Lung (tissue), 12 donors: ENCODE results near the gene CWC22. TPM values are rescaled to one million over a fixed set of nuclear protein-coding genes. Genes with fewer than 3 reads are reported as not detected.

Source experiments
- ATAC-seq: fragments of 200-7000 bp; cut with Tn5 transposase; one replicate; pipeline ENCODE4 v1.9.1; 2020; ENCODE audit warnings: moderate number of reproducible peaks; ENCODE audit not compliant: insufficient read depth, low FRiP score
- DNase-seq, 3 donors: peaks; one replicate each; pipeline ENCODE4 v3.0.0-alpha.2; 2013 to 2017
- H3K27ac ChIP-seq, 2 donors: one replicate each; pipeline ENCODE4 v1.5.1; 2013; ENCODE audit warnings: mild to moderate bottlenecking in 2 of 2, moderate library complexity in 2 of 2, control low read depth in 1 of 2, inconsistent platforms in 1 of 2, low read depth in 1 of 2, low read length in 1 of 2
- H3K27me3 ChIP-seq, 3 donors: one replicate each; pipeline ENCODE4 v1.5.1; 2013; ENCODE audit warnings: low read length in 2 of 3; ENCODE audit not compliant: control insufficient read depth in 3 of 3, insufficient read depth in 3 of 3
- H3K36me3 ChIP-seq, 4 donors: one replicate each; pipeline ENCODE4 v1.5.1; 2013; ENCODE audit warnings: low read length in 4 of 4, mild to moderate bottlenecking in 1 of 4, moderate library complexity in 1 of 4; ENCODE audit not compliant: control insufficient read depth in 4 of 4, insufficient read depth in 4 of 4
- H3K4me1 ChIP-seq, 5 donors: one replicate each; pipeline ENCODE4 v1.5.1; 2013; ENCODE audit warnings: low read length in 5 of 5, mild to moderate bottlenecking in 2 of 5, moderate library complexity in 1 of 5; ENCODE audit not compliant: control insufficient read depth in 5 of 5, insufficient read depth in 5 of 5
- H3K4me3 ChIP-seq: one replicate; pipeline ENCODE4 v1.5.1; 2013; ENCODE audit warnings: mild to moderate bottlenecking, control low read depth, moderate library complexity
- H3K9ac ChIP-seq, 2 donors: one replicate each; pipeline ENCODE4 v1.5.1; 2013; ENCODE audit warnings: low read length in 2 of 2, control low read depth in 1 of 2; ENCODE audit not compliant: insufficient read depth in 1 of 2
- H3K9me3 ChIP-seq, 4 donors: one replicate each; pipeline ENCODE4 v1.5.1; 2013; ENCODE audit warnings: low read length in 3 of 4, mild to moderate bottlenecking in 1 of 4, moderate library complexity in 1 of 4; ENCODE audit not compliant: control insufficient read depth in 4 of 4, insufficient read depth in 3 of 4
- CTCF ChIP-seq: IDR thresholded peaks from 2 replicates; pipeline ENCODE4 v1.5.1; 2012; ENCODE audit warnings: mild to moderate bottlenecking; ENCODE audit errors: control extremely low read depth, extremely low read depth
- WGBS, 2 donors: extraction: QIAGEN DNeasy Blood & Tissue Kit; methylation state at CpG; one replicate each; pipeline ENCODE4 v1.1.7; 2013; 5-methylcytosine and 5-hydroxymethylcytosine counted together
- polyA plus RNA-seq, 2 donors: library from polyadenylated mRNA; stranded (reverse); fragments of 200-250 nt; gene quantifications; one replicate each; pipeline ENCODE4 v1.2.1, GENCODE V29; 2013
- total RNA-seq, 2 donors: library from RNA; depleted of rRNA in 1 of 2; stranded (reverse); fragments of >200 nt in 1 of 2; gene quantifications; one replicate each; pipeline ENCODE4 v1.2.1, GENCODE V29; 2014 to 2021
- donor health status: control.
- donor health status: control.
- donor health status: Bipolar disorder and iron deficiency.
- donor health status: healthy.
- donor health status: DM: yes; HTN: yes; CAD: no.

The CWC22 gene
- total and polyA plus RNA-seq, 4 donors: 8.7 to 28.9 (median 12.4) TPM

GRCh38 chr2:179953359-179953758 is 53.7 kb downstream of the CWC22 start:
- H3K36me3 ChIP-seq: peaks cover 11 to 26% (median 17%) of the 10 kb centered on the region in 4 donors
- H3K27me3 ChIP-seq: no peaks in the 10 kb centered on the region
- DNase-seq (no peak), ATAC-seq (no peak)
- 97% methylated on average over 1 of the region's 1 CpG for WGBS, 2 donors
- no peak overlapping the region for H3K27ac ChIP-seq
- no peaks in the 10 kb centered on the region for H3K9me3 ChIP-seq
- H3K4me3 ChIP-seq: no peak overlapping the region
- no peaks in the 10 kb centered on the region for H3K4me1 ChIP-seq
- no peak for TF ChIP-seq CTCF
- H3K9ac ChIP-seq: no peak overlapping the region

GRCh38 chr2:179952658-179953057 is 54.4 kb downstream of the CWC22 start:
- WGBS, 2 donors: 96 to 99% methylated on average over 2 of the region's 2 CpGs
- DNase-seq (no peak), ATAC-seq (no peak)
- Histone ChIP-seq H3K4me1 (no peaks in the 10 kb centered on the region), H3K36me3 (peaks cover 9 to 27% (median 19%) of the 10 kb centered on the region in 4 donors), H3K9ac (no peak overlapping the region), H3K9me3 (no peaks in the 10 kb centered on the region), H3K27ac (no peak overlapping the region), H3K27me3 (no peaks in the 10 kb centered on the region), H3K4me3 (no peak overlapping the region)
- no peak for TF ChIP-seq CTCF

- Histone ChIP-seq H3K4me1 (no peaks in the 10 kb centered on the region), H3K36me3 (peaks cover 10 to 29% (median 21%) of the 10 kb centered on the region in 4 donors), H3K27me3 (no peaks in the 10 kb centered on the region), H3K4me3 (no peak overlapping the region), H3K9me3 (no peaks in the 10 kb centered on the region), H3K27ac (no peak overlapping the region), H3K9ac (no peak overlapping the region)
- ATAC-seq (no peak), DNase-seq (no peak)
- TF ChIP-seq CTCF: no peak
- WGBS, 2 donors: 96 to 100% methylated on average over 1 of the region's 1 CpG
Measured at GRCh38 chr2:179951680-179952079, 55.4 kb downstream of the CWC22 start.

- DNase-seq (no peak), ATAC-seq (no peak)
- Histone ChIP-seq H3K27ac (no peak overlapping the region), H3K9ac (no peak overlapping the region), H3K4me3 (no peak overlapping the region), H3K4me1 (no peaks in the 10 kb centered on the region), H3K27me3 (no peaks in the 10 kb centered on the region), H3K36me3 (peaks cover 13 to 29% (median 23%) of the 10 kb centered on the region in 4 donors), H3K9me3 (no peaks in the 10 kb centered on the region)
- no peak for TF ChIP-seq CTCF
- WGBS, 2 donors: 74 to 91% methylated on average over 5 of the region's 5 CpGs
Measured at GRCh38 chr2:179950391-179950790, 56.7 kb downstream of the CWC22 start.
